Prostate gland (tissue), 2 donors: ENCODE results near the gene CAMKK2. TPM values are rescaled to one million over a fixed set of nuclear protein-coding genes. Genes with fewer than 3 reads are reported as not detected.

Source experiments
- DNase-seq: peaks from one replicate; pipeline ENCODE4 v3.0.0-alpha.2; 2019; ENCODE audit warnings: low spot score
- H3K27ac ChIP-seq, 2 donors: fragments of 200-600 bp; sonication (generic); 2 replicates each; pipeline ENCODE4 v1.5.1; 2017 to 2019
- H3K27me3 ChIP-seq: fragments of 200-600 bp; sonication (generic); replicated peaks from 2 replicates; pipeline ENCODE4 v1.5.1; 2019; ENCODE audit not compliant: insufficient read depth
- H3K36me3 ChIP-seq, 2 donors: fragments of 200-600 bp; sonication (generic); 1 replicate in 1 of 2; 2 replicates in 1 of 2; pipeline versions ENCODE4 v1.5.1 to v1.8.1; 2017 to 2019
- H3K4me1 ChIP-seq: fragments of 200-600 bp; sonication (generic); replicated peaks from 2 replicates; pipeline ENCODE4 v1.5.1; 2019
- H3K4me3 ChIP-seq, 2 donors: fragments of 200-600 bp; sonication (generic); 2 replicates each; pipeline ENCODE4 v1.5.1; 2017 to 2019
- H3K9me3 ChIP-seq: fragments of 200-600 bp; sonication (generic); 2 replicates; pipeline ENCODE4 v1.5.1; 2017
- CTCF ChIP-seq, 4 experiments: fragments of 200-600 bp in 2 of 4; fragments of 450-650 bp in 2 of 4; sonication (generic) in 2 of 4; IDR thresholded peaks; 1 replicate in 3 of 4; 2 replicates in 1 of 4; pipeline ENCODE4 v1.5.1; 2016 to 2019; ENCODE audit warnings: antibody characterized with exemption in 4 of 4, mild to moderate bottlenecking in 2 of 4, moderate library complexity in 2 of 4
- POLR2A ChIP-seq: fragments of 450-650 bp; IDR thresholded peaks from one replicate; pipeline ENCODE4 v1.6.1; 2016; ENCODE audit warnings: antibody characterized with exemption, mild to moderate bottlenecking
- POLR2AphosphoS5 ChIP-seq: sonication (generic); formaldehyde crosslinking; IDR thresholded peaks from one replicate; pipeline ENCODE4 v1.6.1; 2017; ENCODE audit warnings: antibody characterized with exemption
- WGBS: methylation state at CpG from one replicate; pipeline ENCODE4 v1.1.5; 2018; 5-methylcytosine and 5-hydroxymethylcytosine counted together
- intact Hi-C: fragments of 100-400 bp; cut with DNase I; formaldehyde crosslinking; loops from one replicate; pipeline ENCODE4 v1.14.2; 2022
- total RNA-seq, 2 donors: library from RNA; depleted of rRNA; stranded (reverse); fragments of >200 nt; gene quantifications; one replicate each; pipeline ENCODE4 v1.1.0, GENCODE V29; 2016

The CAMKK2 gene
- 10 to 100 TPM; 26.9 to 52.2 TPM for total RNA-seq

GRCh38 chr12:121296618-121297434, at the start of gene CAMKK2:
Gene CAMKK2 (minus strand): TSS chr12:121296709. CDS start chr12:121274526, 22,183 bp downstream.
- peaks cover 5% of the 10 kb centered on the region for H3K4me1 ChIP-seq
- no peaks in the 10 kb centered on the region for H3K9me3 ChIP-seq
- TF ChIP-seq CTCF (IDR thresholded peaks at IDR 0.05) (peak in 2 of 4 experiments; percentile 32 to 39), POLR2A (peak; percentile 46), POLR2AphosphoS5 (peak; percentile 29)
- no peaks in the 10 kb centered on the region for H3K27me3 ChIP-seq
- DNase-seq, result peak; percentile 76
- no peaks in the 10 kb centered on the region for H3K36me3 ChIP-seq
- intact Hi-C loops, result no loop called here
- H3K27ac ChIP-seq, result peak within 1 kb of the TSS; percentile 88 to 92
- under 1% methylated on average over 86 of the region's 104 CpGs for WGBS
- H3K4me3 ChIP-seq, result peak within 1 kb of the TSS; percentile 98 to 99

- intact Hi-C loops, result no loop called here
- WGBS, result 76% methylated on average over 4 of the region's 4 CpGs
- Histone ChIP-seq H3K27ac (no peak overlapping the region), H3K9me3 (no peaks in the 10 kb centered on the region), H3K27me3 (no peaks in the 10 kb centered on the region), H3K4me3 (no peak overlapping the region), H3K36me3 (peaks cover 6 to 10% of the 10 kb centered on the region in 2 donors), H3K4me1 (no peaks in the 10 kb centered on the region)
- DNase-seq, result no peak
- TF ChIP-seq CTCF (IDR thresholded peaks at IDR 0.05) (no peak), POLR2A (no peak)
Measured at GRCh38 chr12:121345151-121345815, 48.8 kb upstream of the CAMKK2 start.

GRCh38 chr12:121344506-121344905, 48.0 kb upstream of the CAMKK2 start:
- intact Hi-C loops, result no loop called here
- Histone ChIP-seq H3K27me3 (no peaks in the 10 kb centered on the region), H3K9me3 (no peaks in the 10 kb centered on the region), H3K4me3 (no peak overlapping the region), H3K36me3 (peaks cover 6 to 10% of the 10 kb centered on the region in 2 donors), H3K27ac (no peak overlapping the region), H3K4me1 (no peaks in the 10 kb centered on the region)
- TF ChIP-seq POLR2AphosphoS5, result no peak
- TF ChIP-seq CTCF (IDR thresholded peaks at IDR 0.05), result no peak
- no peak for TF ChIP-seq POLR2A
- 88% methylated on average over 3 of the region's 3 CpGs for WGBS
- no peak for DNase-seq

GRCh38 chr12:121337416-121337815, 40.9 kb upstream of the CAMKK2 start:
- TF ChIP-seq CTCF (IDR thresholded peaks at IDR 0.05), result no peak
- TF ChIP-seq POLR2AphosphoS5, result no peak
- no peak for TF ChIP-seq POLR2A
- Histone ChIP-seq H3K4me1 (no peaks in the 10 kb centered on the region), H3K9me3 (no peaks in the 10 kb centered on the region), H3K27me3 (no peaks in the 10 kb centered on the region), H3K36me3 (peaks cover 0 to 5% of the 10 kb centered on the region in 2 donors), H3K4me3 (no peak overlapping the region), H3K27ac (no peak overlapping the region)
- no peak for DNase-seq
- intact Hi-C loops, result no loop called here
- WGBS, result 96% methylated on average over 4 of the region's 4 CpGs
